Lower leg skin (tissue), 4 donors: ENCODE results near the gene MCF2L2. TPM values are rescaled to one million over a fixed set of nuclear protein-coding genes. Genes with fewer than 3 reads are reported as not detected.

Experiments used
- DNase-seq, 2 donors: peaks; one replicate each; pipeline ENCODE4 v3.0.0-alpha.2; 2019; ENCODE audit warnings: low spot score in 2 of 2
- H3K4me3 ChIP-seq: fragments of 200-600 bp; sonication (generic); 2 replicates; pipeline ENCODE4 v1.5.1; 2017; ENCODE audit warnings: mild to moderate bottlenecking, low read depth; ENCODE audit not compliant: poor library complexity, severe bottlenecking
- CTCF ChIP-seq, 3 donors: fragments of 450-650 bp; IDR thresholded peaks; one replicate each; pipeline ENCODE4 v1.5.1; 2016; ENCODE audit warnings: antibody characterized with exemption in 3 of 3, mild to moderate bottlenecking in 3 of 3, moderate library complexity in 2 of 3
- POLR2A ChIP-seq, 2 donors: fragments of 450-650 bp; IDR thresholded peaks; one replicate each; pipeline ENCODE4 v1.6.1; 2016 to 2017; ENCODE audit warnings: antibody characterized with exemption in 2 of 2, mild to moderate bottlenecking in 1 of 2, moderate library complexity in 1 of 2
- WGBS, 2 donors: methylation state at CpG; one replicate each; pipeline ENCODE4 v1.1.5; 2018; 5-methylcytosine and 5-hydroxymethylcytosine counted together
- intact Hi-C: fragments of 100-400 bp; cut with DNase I; formaldehyde crosslinking; loops from one replicate; pipeline ENCODE4 v1.15.0; 2023; ENCODE audit warnings: low total_unique reads
- total RNA-seq, 4 donors: library from RNA; depleted of rRNA; stranded (reverse); fragments of >200 nt; gene quantifications; one replicate each; pipeline ENCODE4 v1.1.0, GENCODE V29; 2016

Gene MCF2L2
- total RNA-seq, 4 donors from 2014 or later, result 0.88 to 1.3 (median 1.1) TPM; not detected in 1

DNA sequence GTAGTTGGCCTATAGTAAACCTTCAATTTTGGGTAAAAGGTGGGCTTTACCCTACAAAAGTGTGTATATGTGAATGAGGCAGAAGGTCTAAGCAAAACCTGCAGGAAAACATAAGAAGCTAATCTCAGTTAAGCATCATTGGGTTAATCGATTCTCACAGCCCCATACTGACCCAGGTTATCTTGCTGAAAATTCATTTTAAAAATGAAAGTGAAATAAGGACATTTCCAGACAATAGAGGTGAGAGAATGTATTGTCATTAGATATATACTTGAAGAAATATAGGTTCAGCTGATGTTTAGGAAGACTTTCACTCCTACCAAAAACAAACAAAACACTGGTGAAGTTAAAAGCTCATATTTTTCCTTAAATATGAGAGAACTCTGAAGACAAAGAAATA lies 85.6 kb downstream of the MCF2L2 start:
- no peak overlapping the region for H3K4me3 ChIP-seq
- 79 to 80% methylated on average over 1 of the region's 1 CpG for WGBS, 2 donors

DNA sequence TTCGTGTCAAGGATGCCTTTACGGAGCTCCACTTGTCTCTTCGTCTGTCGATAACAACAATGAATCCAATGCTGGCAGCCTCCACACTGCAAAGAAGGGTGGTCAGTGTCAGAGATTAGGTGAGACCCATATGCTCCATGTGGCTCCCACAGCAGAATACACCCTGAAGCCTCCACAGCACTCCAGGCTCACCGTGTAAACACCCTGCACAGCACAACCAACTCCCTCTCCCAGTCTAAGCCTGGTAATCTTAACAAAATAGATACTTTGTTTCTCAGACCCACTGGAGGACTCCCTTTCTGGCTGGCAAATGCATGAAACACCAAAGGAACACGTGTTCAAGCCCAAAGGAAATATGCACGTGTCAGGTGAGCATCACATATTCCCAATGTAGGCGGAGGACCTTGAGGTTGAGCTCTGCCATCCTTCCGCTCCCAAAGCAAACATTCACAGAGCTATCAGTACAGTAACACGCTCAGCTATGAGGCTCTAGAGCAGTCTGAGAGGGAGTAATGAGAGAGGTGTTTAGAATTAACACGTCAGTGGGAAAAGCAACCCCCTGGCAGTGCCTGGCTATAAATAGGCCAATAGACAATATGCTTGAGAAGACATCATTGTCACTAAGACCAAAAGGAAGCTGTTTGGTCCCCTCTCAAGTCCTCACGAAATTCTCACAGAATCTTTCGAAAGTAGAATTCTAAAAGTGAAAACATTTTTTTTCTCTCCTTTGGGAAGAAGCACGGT lies 86.7 kb downstream of the MCF2L2 start:
- intact Hi-C loops, result no loop called here
- 73 to 80% methylated on average over 14 of the region's 14 CpGs for WGBS, 2 donors
- TF ChIP-seq POLR2A (IDR thresholded peaks at IDR 0.05) (no peak), CTCF (IDR thresholded peaks at IDR 0.05) (no peak)
- DNase-seq, result no peak
- H3K4me3 ChIP-seq, result no peak overlapping the region

More for the DNA sequence above, 85.6 kb downstream of the MCF2L2 start:
- DNase-seq, result no peak
- TF ChIP-seq POLR2A (IDR thresholded peaks at IDR 0.05), result no peak
- no peak for TF ChIP-seq CTCF (IDR thresholded peaks at IDR 0.05)
- intact Hi-C loops, result no loop called here

- DNase-seq, result no peak
- intact Hi-C loops, result no loop called here
- H3K4me3 ChIP-seq, result no peak overlapping the region
- TF ChIP-seq CTCF (IDR thresholded peaks at IDR 0.05), result no peak
- no peak for TF ChIP-seq POLR2A (IDR thresholded peaks at IDR 0.05)
- 91 to 92% methylated on average over 2 of the region's 2 CpGs for WGBS, 2 donors
These were observed 88.2 kb downstream of the MCF2L2 start for GRCh38 chr3:183340222-183340621.

GRCh38 chr3:183339461-183340086 lies 88.8 kb downstream of the MCF2L2 start:
- intact Hi-C loops, result no loop called here
- 82% methylated on average over 8 of the region's 8 CpGs for WGBS, 2 donors
- H3K4me3 ChIP-seq, result no peak overlapping the region
- TF ChIP-seq CTCF (IDR thresholded peaks at IDR 0.05) (no peak), POLR2A (IDR thresholded peaks at IDR 0.05) (no peak)
- DNase-seq, result no peak

DNA sequence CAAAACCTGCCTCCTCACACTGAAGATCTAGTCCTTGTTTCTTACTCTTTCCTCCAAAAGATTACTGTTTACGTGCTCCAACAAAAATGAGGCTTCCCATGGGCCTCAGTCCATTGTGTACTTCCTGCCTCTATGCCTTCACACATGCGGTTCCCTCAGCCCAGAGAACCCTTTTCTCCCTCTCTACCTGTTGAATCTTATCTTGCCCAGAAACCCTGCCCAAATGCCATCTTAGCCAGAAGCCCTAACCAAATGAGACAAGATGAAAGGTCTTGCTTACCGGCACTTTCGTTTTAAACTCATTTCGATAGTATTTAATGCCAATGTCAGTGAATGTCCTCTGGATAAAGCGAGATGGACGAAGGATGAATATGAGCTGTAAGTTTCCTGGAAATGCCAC lies 89.9 kb downstream of the MCF2L2 start:
- TF ChIP-seq CTCF (IDR thresholded peaks at IDR 0.05) (no peak), POLR2A (IDR thresholded peaks at IDR 0.05) (no peak)
- no peak for DNase-seq
- intact Hi-C loops, result no loop called here
- 93 to 94% methylated on average over 7 of the region's 7 CpGs for WGBS, 2 donors
- H3K4me3 ChIP-seq, result no peak overlapping the region
